NCI-H146 treated with DMSO at 0.1 percent for 48 hours (cell line): ENCODE results near the gene ZNF438.
"Not testable (repeated sequence)": the region's sequence is repeated elsewhere in the genome, so short reads cannot be mapped to it uniquely, and the experiment has no call there.

Source experiments
- DNase-seq: peaks from one replicate; lab custom pipeline; 2025; ENCODE audit not compliant: unreplicated experiment; lab: John Stamatoyannopoulos, UW

Gene ZNF438

DNA sequence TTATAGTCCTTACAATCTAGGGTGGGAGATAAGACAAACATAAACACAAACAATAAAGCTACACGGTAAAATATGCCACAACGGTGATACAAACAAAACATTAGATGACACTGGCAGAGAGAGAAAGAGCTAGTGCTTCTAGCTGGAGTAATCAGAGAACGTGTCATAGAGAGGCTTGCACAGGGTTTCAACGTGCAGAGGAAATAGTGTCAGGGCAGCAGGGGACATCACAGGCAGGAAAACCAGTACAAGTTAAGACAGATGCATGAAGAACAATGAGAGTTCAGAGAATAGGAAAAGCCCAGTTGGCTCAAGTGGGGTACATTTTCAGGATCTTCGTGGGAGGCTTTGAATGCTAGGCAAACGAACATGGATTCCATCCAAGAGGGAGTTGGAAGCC is 91.4 kb downstream of the ZNF438 start:
- DNase-seq: no peak

DNA sequence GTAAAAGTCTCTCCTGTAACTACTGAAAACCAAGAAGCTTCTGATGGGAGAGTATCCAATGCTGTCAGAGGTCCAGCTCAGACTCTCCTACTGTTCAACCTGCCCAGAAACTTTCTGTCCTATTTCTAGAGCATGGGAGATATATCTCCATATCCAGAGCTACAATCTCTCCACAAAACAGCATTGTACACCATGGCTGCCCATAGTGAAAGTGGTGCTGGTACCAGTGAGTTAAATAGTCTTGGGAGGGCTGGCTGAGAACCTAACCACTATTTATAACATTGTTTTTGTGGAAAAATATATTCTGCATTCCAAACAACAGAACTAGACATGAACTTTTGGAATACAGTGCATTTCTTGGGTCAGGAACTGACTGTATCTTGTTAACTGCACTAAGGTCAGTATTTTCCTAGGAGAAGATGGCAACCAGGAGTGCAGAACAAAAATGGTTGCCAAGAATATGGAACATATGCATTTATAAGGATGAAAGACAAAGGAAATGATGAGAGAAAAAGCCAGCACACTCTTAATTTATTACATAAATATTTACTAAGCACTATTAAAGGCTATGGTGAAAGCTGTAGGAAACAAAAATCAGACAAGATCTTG is 91.9 kb downstream of the ZNF438 start:
- no peak for DNase-seq

DNA sequence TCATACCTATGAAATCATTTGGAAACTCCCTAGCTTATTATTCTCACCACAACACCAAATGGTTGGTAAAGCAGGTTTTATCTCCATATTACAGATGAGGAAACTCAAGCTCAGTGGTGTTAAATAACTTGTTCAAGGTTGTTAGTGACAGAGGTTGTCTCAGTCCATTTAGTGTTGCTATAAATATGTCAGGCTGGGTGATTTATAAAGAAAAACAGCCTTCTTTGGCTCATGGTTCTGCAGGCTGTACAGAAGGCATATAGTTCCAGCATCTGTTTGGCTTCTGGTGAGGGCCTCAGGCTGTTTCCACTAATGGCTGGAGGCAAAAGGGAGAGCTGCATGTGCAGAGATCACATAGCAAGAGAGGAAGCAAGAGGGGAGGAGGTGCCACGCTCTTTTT is 96.6 kb downstream of the ZNF438 start:
- DNase-seq: no peak

DNA sequence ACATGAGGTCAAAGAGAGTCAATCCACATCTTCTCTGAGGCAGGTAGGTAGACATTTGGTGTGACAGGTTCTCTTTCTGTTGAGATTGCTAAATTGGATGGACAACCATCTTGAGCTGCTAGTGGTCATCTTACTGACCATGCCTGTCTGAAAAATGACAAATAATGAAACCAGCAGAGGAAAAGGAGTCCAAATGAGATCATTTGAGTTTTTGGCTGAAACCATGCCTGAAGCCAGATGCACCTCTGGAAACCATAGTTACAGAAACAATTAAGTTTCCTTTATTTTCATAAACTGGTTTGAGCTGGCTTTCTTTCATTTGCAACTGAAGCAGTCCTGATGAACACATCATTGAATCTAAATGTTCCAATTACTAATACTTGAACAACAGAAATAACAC is 100.6 kb downstream of the ZNF438 start:
- DNase-seq: no peak

DNA sequence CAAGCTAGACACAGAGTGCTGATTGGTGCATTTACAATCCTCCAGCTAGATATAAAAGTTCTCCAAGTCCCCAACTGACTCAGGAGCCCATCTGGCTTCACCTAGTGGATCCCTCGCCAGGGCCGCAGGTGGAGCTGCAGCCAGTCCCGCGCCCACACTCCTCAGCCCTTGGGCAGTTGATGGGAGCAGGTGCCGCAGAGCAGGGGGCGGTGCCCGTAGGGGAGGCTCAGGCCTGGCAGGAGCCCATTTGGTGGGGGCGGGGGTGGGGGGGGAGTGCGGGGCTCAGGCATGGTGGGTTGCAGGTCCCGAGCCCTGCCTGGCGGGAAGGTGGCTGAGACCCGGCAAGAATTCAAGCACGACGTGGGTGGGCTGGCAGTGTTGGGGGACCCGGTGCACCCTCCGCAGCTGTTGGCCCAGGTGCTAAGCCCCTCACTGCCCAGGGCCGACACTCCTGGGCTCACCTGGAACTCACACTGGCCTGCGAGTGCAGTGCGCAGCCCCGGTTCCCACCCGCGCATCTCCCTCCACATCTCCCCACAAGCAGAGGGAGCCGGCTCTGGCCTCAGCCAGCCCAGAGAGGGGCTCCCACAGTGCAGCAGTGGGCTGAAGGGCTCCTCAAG is 101.7 kb downstream of the ZNF438 start:
- DNase-seq: no peak

DNA sequence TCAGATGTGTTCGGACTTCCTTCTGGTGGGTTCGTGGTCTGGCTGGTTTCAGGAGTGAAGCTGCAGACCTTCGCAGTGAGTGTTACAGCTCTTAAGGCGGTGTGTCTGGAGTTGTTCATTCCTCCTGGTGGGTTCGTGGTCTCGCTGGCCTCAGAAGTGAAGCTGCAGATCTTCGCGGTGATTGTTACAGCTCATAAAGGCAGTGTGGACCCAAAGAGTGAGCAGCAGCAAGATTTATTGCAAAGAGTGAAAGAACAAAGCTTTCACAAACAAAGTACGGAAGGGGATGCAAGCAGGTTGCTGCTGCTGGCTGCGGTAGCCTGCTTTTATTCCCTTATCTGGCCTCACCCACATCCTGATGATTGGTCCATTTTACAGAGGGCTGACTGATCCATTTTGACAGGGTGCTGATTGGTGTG is 102.3 kb downstream of the ZNF438 start:
- DNase-seq: not testable (repeated sequence)

DNA sequence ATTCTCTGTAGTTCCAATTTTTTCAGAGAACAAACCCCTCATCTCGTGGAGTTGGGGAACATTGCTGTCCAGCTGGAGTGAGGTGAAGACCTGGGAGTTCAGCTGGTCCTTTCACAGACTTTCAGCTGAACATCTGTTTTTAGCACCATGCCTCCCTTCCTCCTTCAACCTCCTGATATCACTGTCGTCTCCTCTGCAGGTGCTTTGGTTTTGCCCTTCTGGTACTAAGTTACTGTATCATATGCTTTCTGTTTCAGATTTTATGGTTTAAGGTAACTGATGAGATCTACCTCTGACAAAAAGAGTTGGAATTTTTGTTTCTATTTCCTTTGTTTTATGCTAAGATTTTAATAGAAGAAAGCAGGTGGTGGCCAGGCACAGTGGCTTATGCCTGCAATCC is 102.9 kb downstream of the ZNF438 start:
- no peak for DNase-seq

DNA sequence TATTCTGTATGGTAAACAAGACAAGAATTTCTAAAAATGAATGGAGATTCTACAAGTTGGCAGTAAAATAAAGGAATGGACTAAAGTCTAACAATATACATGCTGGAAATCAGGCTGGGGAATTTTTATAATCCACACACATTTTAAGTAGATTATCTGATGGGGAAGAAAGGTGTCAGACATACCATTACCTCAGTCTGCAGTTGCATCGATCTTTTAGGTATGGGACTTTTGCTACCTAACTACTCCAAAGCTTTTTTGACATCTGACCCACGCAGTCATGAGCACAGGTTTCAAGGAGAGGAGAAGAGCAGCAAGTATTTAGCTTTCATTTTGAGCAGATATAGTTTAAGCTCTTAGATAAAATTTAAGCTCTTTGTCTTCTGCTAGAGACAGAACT is 113.0 kb downstream of the ZNF438 start:
- no peak for DNase-seq

DNA sequence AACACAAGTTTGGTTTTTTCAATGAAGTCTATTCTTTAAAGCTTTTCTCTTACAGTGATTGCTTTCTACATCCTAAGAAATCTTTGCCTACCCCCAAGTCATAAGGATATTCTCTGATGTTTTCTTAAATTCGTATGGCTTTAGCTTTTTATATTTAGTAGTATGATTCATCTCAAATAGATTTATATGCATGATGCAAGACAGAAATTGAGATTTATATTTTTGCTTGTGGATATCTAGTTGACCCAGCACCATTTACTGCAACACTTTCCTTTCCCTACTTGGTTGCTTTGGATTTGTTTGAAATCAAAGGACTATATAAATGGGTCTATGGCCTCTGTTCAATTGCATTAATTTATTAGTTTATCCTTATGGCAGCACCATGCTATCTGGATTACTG is 113.9 kb downstream of the ZNF438 start:
- DNase-seq: no peak

DNA sequence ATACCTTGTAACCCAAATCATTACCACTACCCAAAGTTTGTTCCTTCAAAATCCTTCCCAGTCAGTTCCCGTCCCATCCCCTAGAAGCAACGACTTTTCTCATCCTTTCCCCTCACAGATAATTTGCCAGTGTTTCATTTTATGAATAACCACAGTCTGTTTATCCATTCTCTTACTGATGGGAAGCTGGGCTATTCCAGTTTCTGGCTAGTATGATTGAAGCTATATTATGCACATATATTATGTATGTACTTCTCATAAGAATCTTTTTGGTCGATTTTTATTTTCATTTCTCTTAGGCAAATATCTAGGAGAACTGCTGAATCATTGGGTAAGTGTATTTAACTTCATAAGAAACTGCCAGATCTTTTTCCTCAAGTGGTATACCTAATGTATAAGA is 114.6 kb downstream of the ZNF438 start:
- DNase-seq: no peak

DNA sequence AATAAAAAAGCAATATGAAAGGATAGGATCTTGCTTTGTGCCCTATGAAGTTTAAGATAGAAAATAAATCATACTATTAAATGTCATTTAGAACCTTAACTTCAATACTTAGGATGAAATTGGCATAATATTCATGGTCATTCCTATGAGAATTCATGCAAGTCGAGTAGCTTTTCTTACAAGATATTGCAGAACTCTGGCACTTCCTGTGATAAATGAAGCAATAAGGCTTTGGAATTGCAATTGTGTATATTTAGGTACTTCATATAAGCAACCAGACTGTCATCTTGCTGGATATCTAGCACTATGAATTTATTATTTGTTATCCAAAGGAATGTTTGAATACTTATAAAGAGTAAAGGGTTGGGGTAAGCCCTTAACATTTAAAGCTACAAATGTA is 116.5 kb downstream of the ZNF438 start:
- DNase-seq: no peak

DNA sequence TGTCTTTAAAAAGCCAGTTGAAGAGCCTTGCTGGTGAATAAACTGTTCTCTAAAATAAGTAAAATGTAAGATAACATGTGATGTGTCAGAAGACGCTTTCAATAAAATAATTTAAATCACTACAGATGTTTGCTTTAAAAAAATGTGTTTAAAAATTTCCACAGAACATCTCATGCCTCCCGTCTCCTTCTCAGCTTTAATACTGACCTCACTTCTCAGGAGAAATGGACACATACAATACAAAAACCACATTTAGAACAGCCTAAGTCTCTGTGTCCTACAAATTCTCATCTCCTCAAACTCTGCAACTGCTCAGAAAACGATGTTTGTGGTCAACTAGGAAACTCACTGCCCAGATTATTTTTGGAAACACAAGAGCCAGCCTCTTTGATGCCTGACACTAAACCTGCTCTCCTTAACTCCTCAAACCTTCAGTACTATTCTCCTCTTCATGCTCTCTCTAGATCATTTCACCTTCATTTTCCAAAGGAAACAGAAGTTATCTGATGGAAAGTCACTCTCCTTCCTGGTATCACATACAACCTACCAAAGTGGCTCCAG is 120.3 kb downstream of the ZNF438 start:
- no peak for DNase-seq

DNA sequence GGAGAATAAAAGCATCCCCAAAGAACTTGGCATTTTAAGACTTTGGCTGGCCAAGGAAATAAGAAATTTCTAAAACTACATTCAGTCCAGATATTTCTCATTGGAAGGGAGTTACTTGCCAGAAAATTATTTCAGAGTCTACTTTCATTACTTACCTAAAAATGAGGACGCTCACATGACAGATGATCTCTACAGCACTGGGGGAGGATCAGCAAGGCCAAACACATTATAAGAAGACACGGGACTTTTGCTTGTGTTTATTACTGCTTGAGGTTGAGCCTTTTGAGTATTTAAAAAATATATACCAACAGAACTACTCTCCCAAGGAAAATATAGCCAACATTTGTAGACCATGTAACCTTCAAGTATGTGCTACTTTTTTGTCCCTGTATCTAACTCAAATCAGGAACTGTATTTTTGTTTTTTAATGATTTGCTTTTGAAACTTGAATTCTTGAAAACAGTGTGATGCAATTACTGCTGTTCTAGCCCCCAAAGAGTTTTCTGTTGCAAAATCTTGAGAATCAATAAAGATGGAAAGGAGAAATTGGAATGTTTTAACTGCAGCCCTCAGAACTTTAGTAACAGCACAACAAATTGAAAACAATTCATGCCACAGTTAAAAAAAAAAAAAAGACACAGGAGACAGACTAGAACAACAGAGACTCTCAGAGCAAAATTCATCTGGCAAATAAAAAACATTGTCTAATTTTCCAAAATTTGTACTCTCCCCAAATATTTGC is 128.1 kb downstream of the ZNF438 start:
- no peak for DNase-seq

DNA sequence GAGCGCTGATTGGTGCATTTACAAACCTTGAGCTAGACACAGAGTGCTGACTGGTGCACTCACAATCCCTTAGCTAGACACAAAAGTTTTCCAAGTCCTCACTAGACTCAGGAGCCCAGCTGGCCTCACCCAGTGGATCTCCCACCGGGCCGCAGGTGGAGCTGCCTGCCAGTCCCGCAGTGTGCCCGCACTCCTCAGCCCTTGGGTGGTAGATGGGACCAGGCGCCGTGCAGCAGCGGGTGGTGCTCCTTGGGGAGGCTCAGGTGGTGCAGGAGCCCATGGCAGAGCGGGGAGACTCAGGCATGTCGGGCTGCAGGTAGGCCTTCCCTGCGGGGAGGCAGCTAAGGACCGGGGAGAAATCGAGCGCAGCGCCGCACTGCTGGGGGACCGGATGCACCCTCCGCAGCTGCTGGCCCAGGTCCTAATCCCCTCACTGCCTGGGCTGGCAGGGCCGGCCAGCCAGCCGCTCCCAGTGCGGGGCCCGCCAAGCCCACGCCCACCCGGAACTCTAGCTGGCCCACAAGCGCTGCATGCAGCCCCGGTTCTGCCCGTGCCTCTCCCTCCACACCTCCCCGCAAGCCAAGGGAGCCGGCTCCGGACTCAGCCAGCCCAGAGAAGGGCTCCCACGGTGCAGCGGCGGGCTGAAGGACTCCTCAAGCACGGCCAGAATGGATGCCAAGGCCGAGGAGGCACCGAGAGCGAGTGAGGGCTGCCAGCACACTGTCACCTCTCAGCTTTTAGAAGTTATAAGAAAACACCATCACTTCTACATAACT is 128.9 kb downstream of the ZNF438 start:
- no peak for DNase-seq

DNA sequence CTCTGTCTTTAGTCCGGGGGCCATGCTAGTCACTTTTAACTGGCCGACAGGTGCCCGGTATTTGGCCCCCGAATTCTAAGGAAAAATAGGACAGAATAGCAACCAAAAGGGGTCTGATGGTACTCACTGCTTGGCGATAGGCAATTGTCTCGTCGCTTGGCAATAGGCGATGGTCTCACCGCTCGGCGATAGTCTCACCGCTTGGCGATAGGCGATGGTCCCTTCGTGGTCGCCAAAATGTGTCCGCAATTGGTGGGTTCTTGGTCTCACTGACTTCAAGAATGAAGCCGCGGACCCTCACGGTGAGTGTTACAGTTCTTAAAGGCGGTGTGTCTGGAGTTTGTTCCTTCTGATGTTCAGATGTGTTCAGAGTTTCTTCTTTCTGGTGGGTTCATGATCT is 130.2 kb downstream of the ZNF438 start:
- not testable (repeated sequence) for DNase-seq

DNA sequence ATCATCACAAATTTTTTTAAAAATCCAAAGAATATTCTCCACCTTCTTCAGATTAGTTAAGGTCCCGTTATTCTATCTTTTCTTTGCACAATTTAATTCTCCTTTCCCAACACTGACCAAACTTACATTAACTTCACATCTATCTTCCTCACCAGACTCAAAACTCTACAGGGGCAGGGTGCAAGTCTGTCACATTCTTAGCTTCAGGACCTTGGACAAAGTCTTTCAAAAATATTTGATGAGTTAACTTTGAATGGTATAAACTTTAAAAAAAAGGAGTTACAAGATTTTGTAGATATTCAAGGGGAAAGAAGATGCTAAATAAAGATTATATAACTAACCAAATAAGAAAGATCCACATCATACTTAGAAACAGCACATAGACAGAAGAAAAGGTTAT is 132.7 kb downstream of the ZNF438 start:
- DNase-seq: no peak

DNA sequence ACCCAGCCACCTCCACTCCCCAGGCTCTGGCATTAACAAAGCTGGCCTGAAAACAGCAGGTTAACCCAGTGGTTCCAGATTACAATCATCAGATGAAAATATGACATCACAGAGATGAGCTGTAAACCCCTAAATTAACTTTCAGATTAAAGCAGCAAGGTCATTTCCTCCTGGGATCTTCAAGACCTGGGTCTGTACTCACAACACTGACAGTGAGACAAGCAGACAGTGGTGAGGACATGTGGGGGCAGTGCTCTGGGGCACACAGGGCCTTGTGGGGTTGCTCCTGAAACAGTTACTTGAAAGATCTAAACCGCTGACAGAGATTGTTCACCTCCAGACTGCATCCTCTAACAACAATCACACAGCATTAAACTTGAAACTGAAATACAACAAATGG is 134.1 kb downstream of the ZNF438 start:
- DNase-seq: no peak

DNA sequence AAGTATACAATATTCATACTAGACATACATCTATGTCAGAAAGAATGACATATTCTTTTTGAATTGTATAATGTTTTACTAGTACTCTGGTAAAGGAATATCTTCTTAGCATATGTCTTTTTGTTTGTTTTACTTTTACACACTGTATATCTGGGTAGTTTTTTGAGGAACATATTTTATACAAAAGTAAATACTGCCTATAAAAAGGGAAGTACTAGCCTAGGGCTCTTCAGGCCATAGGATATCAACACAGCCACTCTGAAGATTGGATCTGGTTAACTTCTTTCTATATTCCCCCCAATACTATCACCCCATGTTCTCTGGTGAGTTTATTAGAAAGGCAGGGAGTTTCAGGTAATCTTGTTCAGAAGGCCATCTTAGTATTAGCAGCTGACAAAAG is 134.6 kb downstream of the ZNF438 start:
- DNase-seq: no peak

DNA sequence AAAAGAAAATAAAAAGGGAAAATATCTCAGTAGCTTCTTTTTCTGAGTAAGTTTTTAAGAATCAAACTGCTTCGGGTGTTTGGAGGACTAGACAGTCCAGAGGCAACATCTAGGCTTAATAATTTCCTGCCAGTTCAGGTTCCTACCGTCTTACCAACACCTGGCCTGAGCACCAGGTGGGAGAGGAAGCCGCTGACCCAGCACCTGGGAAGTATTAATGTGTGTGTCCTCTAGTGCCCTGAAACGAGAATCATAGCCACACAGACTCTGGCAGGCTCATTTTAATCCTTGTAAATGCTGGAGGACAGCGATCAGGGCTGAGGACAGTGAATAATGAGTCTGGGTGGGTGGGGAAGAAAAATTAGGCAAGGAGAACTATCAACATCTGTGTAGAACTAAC is 137.4 kb downstream of the ZNF438 start:
- DNase-seq: no peak

DNA sequence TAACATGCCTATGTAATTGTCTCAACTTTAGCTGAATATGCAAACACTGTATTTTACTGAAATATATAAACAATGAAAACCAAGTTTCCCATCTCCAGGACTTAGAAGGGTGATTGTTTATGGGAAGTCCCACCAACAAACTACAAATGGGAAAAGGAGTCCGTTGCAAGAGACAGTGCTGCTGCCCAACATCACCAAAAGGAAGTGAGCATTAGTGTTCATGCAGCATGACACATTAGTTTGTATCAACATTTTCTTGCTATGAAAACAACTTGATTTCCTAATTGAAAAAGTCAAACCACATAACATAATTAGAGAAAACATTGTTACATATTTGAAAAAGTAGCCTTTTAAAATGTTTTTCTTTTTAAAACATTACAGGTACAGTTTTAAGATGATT is 138.5 kb downstream of the ZNF438 start:
- no peak for DNase-seq

DNA sequence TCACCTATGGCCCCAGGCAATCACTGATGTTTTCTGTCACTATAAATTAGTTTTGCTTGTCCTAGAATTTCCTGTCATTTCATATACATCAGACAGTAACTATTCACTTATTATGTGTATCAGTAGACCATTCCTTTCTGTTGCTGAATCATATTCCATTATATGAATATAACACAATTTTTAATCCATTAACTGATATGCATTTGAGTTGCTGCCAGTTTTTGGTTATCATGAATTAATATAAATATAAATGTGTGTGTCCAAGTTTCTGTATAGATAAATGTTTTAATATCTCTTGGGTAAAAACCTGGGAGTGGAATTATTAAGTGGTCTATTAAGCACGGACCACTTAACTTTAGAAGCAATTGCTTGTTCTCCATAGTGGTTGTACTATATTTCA is 143.8 kb downstream of the ZNF438 start:
- DNase-seq: no peak

DNA sequence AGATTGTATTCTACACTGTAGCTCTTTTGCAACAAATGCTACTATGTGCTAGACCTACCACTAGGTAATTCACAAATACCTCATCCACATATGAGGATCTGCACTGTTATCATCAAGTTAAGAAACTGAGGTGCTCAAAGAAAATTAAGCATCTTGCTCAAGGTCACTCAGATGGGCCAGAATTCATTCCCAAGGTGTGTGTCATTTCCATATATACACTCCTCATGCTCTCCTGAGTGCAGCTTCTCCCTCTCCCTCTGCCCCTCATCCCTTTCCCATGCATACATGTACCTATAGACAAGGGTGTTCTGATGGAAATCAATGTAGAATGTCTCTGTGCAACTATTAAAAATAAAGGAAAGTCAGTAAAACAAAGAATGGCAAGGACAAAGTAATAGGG is 146.2 kb downstream of the ZNF438 start:
- no peak for DNase-seq
